Measurements from ENCODE around the gene ERI3.

- TF ChIP-seq POLR2A (IDR thresholded peaks at IDR 0.05; ENCODE audit: borderline replicate concordance, extremely low read depth, insufficient read depth, insufficient read length) (no peak), SP1 (IDR thresholded peaks at IDR 0.05; ENCODE audit: low read depth) (no peak), CTCF (IDR thresholded peaks at IDR 0.05 in 2 of 3, conservative IDR thresholded peaks at IDR 0.05 in 1 of 3; ENCODE audit: borderline replicate concordance in 1 of 3, insufficient read depth in 1 of 3, low read depth in 2 of 3, low read length in 2 of 3) (no peak), ZNF274 (IDR thresholded peaks at IDR 0.05; ENCODE audit: low read depth, low read length) (no peak)
Measured at GRCh38 chr1:44301442-44301841, 53.6 kb downstream of the ERI3 start.

Measured in HCT116 (cell line).